GM12878 (cell line): Measurements from ENCODE around the gene IRF2. TPM values are rescaled to one million over a fixed set of nuclear protein-coding genes. Genes with fewer than 3 reads are reported as not detected.

Experiments
- ASH2L ChIP-seq: fragments of 300-600, 200-600 bp; sonication (generic); IDR thresholded peaks from 2 replicates; pipeline ENCODE4 v1.6.1; 2017; ENCODE audit warnings: low read depth, mild to moderate bottlenecking, borderline replicate concordance
- ATF7 ChIP-seq: fragments of 450-650 bp; IDR thresholded peaks from 2 replicates; pipeline ENCODE4 v1.6.1; 2016; ENCODE audit warnings: low read depth, mild to moderate bottlenecking
- BCLAF1 ChIP-seq: fragments of 450-650 bp; IDR thresholded peaks from 2 replicates; pipeline ENCODE4 v1.6.1; 2017; ENCODE audit warnings: antibody characterized with exemption, mild to moderate bottlenecking, moderate library complexity
- CBFB ChIP-seq: IDR thresholded peaks from 2 replicates; pipeline ENCODE4 v1.6.1; 2016; ENCODE audit warnings: antibody characterized with exemption, low read depth
- E2F8 ChIP-seq: fragments of 450-650 bp; IDR thresholded peaks from 2 replicates; pipeline ENCODE4 v1.6.1; 2018; ENCODE audit warnings: mild to moderate bottlenecking, low read depth, moderate library complexity; ENCODE audit not compliant: partially characterized antibody
- FOXM1 ChIP-seq: IDR thresholded peaks from 2 replicates; pipeline ENCODE4 v1.6.1; 2012; ENCODE audit warnings: low read depth, mild to moderate bottlenecking, inconsistent platforms, low read length, moderate library complexity
- KAT2A ChIP-seq: conservative IDR thresholded peaks from 2 replicates; pipeline ENCODE4 v1.6.1; 2011; ENCODE audit warnings: low read depth, low read length; ENCODE audit not compliant: control insufficient read depth
- MEF2A ChIP-seq: IDR thresholded peaks from 2 replicates; pipeline ENCODE4 v1.6.1; 2011; ENCODE audit warnings: low read depth, mild to moderate bottlenecking, low read length, moderate library complexity; ENCODE audit not compliant: insufficient read depth
- MLLT1 ChIP-seq: fragments of 450-650 bp; IDR thresholded peaks from 2 replicates; pipeline ENCODE4 v1.6.1; 2016; ENCODE audit warnings: mild to moderate bottlenecking
- MYC ChIP-seq: IDR thresholded peaks from 2 replicates; pipeline ENCODE4 v1.6.1; 2011; ENCODE audit warnings: mild to moderate bottlenecking, low read length, moderate library complexity, inconsistent platforms; ENCODE audit not compliant: insufficient read depth, insufficient replicate concordance, insufficient read length, severe bottlenecking
- SIX5 ChIP-seq: IDR thresholded peaks from 2 replicates; pipeline ENCODE4 v1.6.1; 2011; ENCODE audit warnings: mild to moderate bottlenecking, low read depth, low read length, moderate library complexity; ENCODE audit not compliant: severe bottlenecking
- SMAD5 ChIP-seq: IDR thresholded peaks from 2 replicates; pipeline ENCODE4 v1.6.1; 2016; ENCODE audit warnings: antibody characterized with exemption, low read depth
- SREBF1 ChIP-seq: IDR thresholded peaks from 2 replicates; pipeline ENCODE4 v1.6.1; 2012; ENCODE audit warnings: mild to moderate bottlenecking, low read length
- TAF1 ChIP-seq: IDR thresholded peaks from 2 replicates; pipeline ENCODE4 v1.6.1; 2011; ENCODE audit warnings: mild to moderate bottlenecking, low read depth, low read length, borderline replicate concordance
- ZNF274 ChIP-seq: IDR thresholded peaks from one replicate; pipeline ENCODE4 v1.8.0; 2011; ENCODE audit not compliant: insufficient read length, insufficient read depth
- polyA plus RNA-seq, 11 experiments: library from polyadenylated mRNA; depleted of rRNA in 4 of 11; unstranded in 6 of 11; stranded (reverse) in 5 of 11; fragments of >200 nt; fragmentation: Nextera tagmentation in 4 of 11; fragmentation: Illumina TruSeq in 1 of 11; extraction: Ambion mirVana in 4 of 11; extraction: Trizol in 1 of 11; gene quantifications; 1 replicate in 1 of 11; 2 replicates in 10 of 11; pipeline versions ENCODE4 v1.2.1 to v1.2.3, GENCODE V29; 2011 to 2016; ENCODE audit warnings: inconsistent platforms in 2 of 11, missing spikeins in 2 of 11, low read depth in 1 of 11
- total RNA-seq, 4 experiments: library from RNA; depleted of rRNA in 3 of 4; stranded (reverse); fragments of >200 nt in 3 of 4; fragmentation: Illumina TruSeq in 1 of 4; extraction: Trizol in 1 of 4; gene quantifications; 2 replicates each; pipeline versions ENCODE4 v1.2.1 to v1.2.3, GENCODE V29; 2013 to 2021
- TF ChIP-seq, protein P1 (sequence below): fragments of 450-650 bp; IDR thresholded peaks from 2 replicates; pipeline ENCODE4 v1.6.1; 2018; ENCODE audit warnings: borderline replicate concordance, mild to moderate bottlenecking; ENCODE audit not compliant: partially characterized antibody
- TF ChIP-seq, protein P2 (sequence below): fragments of 450-650 bp; IDR thresholded peaks from 2 replicates; pipeline ENCODE4 v1.6.1; 2014; ENCODE audit warnings: mild to moderate bottlenecking

Gene IRF2
- total and polyA plus RNA-seq, 10 of the 15 experiments (the other 5 are each of a cell fraction or from before 2014, with no cell fraction given), result 45.1 to 99.3 (median 58.9) TPM

GRCh38 chr4:184347251-184348239 is 126.8 kb downstream of the IRF2 start (continued):
- peak; percentile 59; the same call in 1 of the 2 replicates for TF ChIP-seq MLLT1
- TF ChIP-seq, protein P1, sequence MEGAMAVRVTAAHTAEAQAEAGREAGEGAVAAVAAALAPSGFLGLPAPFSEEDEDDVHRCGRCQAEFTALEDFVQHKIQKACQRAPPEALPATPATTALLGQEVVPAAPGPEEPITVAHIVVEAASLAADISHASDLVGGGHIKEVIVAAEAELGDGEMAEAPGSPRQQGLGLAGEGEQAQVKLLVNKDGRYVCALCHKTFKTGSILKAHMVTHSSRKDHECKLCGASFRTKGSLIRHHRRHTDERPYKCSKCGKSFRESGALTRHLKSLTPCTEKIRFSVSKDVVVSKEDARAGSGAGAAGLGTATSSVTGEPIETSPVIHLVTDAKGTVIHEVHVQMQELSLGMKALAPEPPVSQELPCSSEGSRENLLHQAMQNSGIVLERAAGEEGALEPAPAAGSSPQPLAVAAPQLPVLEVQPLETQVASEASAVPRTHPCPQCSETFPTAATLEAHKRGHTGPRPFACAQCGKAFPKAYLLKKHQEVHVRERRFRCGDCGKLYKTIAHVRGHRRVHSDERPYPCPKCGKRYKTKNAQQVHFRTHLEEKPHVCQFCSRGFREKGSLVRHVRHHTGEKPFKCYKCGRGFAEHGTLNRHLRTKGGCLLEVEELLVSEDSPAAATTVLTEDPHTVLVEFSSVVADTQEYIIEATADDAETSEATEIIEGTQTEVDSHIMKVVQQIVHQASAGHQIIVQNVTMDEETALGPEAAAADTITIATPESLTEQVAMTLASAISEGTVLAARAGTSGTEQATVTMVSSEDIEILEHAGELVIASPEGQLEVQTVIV, result no peak
- peak; percentile 65 for TF ChIP-seq ATF7
- TF ChIP-seq E2F8, result no peak
- TF ChIP-seq CBFB, result no peak
- TF ChIP-seq MYC, result no peak
- TF ChIP-seq ASH2L, result no peak
- TF ChIP-seq FOXM1, result no peak
- peak; percentile 45 for TF ChIP-seq SMAD5
- no peak for TF ChIP-seq KAT2A
- TF ChIP-seq SREBF1, result no peak
- no peak for TF ChIP-seq BCLAF1
- TF ChIP-seq, protein P2, sequence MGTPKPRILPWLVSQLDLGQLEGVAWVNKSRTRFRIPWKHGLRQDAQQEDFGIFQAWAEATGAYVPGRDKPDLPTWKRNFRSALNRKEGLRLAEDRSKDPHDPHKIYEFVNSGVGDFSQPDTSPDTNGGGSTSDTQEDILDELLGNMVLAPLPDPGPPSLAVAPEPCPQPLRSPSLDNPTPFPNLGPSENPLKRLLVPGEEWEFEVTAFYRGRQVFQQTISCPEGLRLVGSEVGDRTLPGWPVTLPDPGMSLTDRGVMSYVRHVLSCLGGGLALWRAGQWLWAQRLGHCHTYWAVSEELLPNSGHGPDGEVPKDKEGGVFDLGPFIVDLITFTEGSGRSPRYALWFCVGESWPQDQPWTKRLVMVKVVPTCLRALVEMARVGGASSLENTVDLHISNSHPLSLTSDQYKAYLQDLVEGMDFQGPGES, result no peak
- peak; percentile 86 for TF ChIP-seq MEF2A
- TF ChIP-seq SIX5, result peak; percentile 38
- TF ChIP-seq TAF1, result peak; percentile 79
- no peak for TF ChIP-seq ZNF274
